Lung microvascular endothelial cell (primary cell): Measurements from ENCODE around the gene DLG5. TPM values are rescaled to one million over a fixed set of nuclear protein-coding genes. Genes with fewer than 3 reads are reported as not detected.

Experiments
- DNase-seq, 2 donors: peaks; one replicate each; pipeline versions ENCODE4 v3.0.0 to v3.0.0-alpha.2; 2010; ENCODE audit warnings: low read depth in 2 of 2
- total RNA-seq: library from RNA; depleted of rRNA; stranded (reverse); fragments of >200 nt; gene quantifications from 2 replicates; pipeline ENCODE4 v1.2.1, GENCODE V29; 2014

The DLG5 gene
- total RNA-seq, 1 donor from 2014 or later, result 6.9 TPM

DNA sequence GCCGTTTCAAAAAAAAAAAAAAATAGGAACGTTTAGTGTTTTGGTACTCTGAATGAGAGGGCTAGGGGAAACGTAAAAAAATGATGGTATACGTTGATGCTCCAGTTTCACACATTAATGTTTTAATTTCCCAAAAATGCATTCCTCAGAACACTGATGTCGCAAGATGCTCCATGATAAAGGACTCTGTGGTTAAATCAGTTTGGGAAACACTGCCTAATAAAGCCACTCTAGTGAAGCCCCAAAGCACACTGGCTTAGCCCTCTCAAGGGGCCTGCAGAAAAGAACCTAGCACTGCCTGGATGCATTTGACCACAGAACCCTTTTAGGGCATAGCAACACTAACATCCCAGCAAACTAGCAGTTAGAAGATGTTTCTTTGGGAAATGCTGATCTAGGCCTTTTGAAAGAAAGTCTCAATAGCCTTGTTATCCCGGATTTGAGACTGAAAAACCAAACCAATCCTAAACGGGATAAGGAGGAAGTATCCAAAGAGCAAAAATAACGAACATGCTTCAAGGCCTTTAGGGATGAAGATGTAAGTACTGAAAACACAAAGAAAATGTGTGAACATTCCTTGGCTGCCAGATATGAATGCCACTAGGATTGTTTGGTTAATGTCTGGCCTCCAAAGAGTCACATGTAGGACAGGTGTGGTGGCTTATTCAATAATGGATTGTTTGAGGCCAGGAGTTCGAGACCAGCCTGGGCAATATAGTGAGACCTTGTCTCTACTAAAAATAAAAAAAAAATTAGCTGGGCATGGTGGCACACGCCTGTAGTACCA lies 11.0 kb downstream of the DLG5 start:
- no peak for DNase-seq

GRCh38 chr10:77913090-77913489 lies 13.5 kb downstream of the DLG5 start:
- no peak for DNase-seq

DNA sequence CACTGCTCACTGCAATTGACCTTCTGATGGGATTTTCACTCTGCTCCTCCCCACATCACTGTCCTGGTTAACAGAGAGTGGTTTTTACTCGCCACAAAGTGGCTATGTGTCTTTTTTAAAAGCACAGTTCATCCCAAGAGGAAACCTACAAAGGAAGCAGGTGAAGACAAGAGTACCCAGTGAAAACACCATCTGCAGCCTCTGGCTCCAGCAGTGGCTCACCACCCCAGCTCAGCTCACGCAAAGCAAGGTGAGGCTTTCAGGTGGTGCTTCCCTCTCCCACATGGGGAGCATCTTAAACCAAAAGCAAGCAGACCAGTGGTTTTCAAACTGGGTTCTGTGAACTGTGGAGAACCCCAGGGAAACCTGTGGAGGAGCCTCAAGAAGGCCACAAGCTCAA lies 14.0 kb downstream of the DLG5 start:
- no peak for DNase-seq

- DNase-seq, result no peak
Observed at GRCh38 chr10:77911535-77912123, 14.9 kb downstream of the DLG5 start.

- DNase-seq, result no peak
Observed at GRCh38 chr10:77910524-77911145, 15.9 kb downstream of the DLG5 start.

- DNase-seq, result peak in 1 of 2 donors; percentile 47
Observed at GRCh38 chr10:77909749-77910375, 16.7 kb downstream of the DLG5 start.

GRCh38 chr10:77909021-77909748 lies 17.4 kb downstream of the DLG5 start:
- DNase-seq, result no peak

- peak in 1 of 2 donors; percentile 25 for DNase-seq
Observed at GRCh38 chr10:77907900-77908717, 18.4 kb downstream of the DLG5 start.

DNA sequence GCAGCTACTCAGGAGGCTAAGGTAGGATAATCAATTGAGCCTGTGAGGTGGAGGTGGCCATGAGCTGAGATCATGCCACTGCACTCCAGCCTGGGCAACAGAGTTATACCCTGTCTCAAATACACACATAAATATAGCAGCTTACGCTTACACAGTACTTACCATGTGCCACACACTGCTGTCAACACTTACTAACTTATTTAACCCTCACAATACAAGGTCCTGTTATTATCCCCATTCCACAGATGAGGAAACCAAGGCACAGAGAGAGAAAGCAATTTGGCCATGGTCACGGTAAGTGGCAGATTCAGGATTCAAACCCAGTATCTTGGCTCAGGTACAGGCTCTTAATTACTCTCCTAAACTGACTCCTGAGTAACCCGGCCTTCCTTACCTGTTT lies 19.1 kb downstream of the DLG5 start:
- no peak for DNase-seq

DNA sequence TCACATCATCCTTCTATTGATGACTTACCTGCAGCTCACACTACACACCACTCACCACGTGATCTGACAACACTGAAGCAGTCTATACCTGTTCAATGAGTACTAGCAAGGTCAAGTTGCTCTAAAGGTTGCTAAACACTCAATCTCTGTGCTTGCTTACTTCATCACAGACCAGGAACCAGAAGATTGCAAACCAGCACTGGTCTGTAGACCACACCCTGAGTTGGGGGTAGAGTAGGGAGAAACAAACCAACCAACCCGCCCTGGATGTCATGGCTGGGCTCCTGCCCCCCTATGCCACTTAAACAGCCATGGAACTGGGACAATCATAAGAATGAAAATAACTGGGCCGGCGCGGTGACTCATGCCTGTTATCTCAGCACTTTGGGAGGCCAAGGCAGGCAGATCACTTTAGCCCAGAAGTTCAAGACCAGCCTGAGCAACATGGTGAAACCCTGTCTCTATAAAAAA lies 19.6 kb downstream of the DLG5 start:
- no peak for DNase-seq

DNA sequence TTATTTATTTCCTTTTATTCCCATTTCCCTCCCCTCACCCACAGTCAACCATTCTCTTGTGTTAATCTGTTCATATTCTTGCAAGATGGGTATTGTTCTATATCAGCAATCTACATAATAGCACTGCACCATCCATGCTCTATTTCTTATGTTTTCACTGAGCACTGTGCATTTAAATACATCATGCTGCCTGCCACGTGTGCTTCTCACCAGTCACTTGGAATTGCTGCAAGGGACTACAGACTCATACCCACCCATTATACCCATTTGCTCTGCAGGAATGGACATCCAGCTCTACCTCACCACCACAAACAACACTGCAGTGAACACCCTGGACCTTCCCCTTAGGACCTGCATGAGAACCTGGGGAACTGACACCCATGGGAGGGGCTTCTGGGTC lies 20.8 kb downstream of the DLG5 start:
- DNase-seq, result no peak

DNA sequence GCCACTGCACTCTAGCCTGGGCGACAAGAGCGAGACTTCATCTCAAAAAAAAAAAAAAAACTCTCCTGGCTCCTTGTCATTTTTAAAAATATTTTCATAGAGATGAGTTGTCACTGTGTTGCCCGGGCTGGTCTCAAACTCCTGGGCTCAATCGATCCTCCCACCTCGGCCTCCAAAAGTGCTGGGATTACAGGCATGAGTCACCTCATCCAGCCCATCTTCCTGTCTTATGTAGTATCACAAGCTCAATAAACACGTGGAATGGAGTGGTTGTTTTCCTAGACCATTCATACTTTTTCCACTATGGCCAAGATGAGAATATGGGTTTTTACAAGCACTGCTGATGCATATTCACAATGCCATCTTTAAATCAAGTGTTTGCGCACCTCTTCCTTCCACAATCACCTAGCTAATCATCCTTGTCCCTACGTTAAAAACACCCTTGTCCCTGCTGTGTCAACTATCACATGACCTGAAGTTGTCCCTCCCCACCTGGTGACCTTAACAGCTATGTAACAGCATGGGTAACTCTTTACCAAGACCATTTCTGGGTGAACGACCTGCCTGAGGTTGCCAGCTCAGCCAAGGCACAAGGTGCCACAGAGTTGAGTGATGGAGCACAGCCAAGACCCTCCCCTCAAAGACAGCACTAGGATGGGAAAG lies 21.3 kb downstream of the DLG5 start:
- peak in 1 of 2 donors; percentile 46 for DNase-seq

DNA sequence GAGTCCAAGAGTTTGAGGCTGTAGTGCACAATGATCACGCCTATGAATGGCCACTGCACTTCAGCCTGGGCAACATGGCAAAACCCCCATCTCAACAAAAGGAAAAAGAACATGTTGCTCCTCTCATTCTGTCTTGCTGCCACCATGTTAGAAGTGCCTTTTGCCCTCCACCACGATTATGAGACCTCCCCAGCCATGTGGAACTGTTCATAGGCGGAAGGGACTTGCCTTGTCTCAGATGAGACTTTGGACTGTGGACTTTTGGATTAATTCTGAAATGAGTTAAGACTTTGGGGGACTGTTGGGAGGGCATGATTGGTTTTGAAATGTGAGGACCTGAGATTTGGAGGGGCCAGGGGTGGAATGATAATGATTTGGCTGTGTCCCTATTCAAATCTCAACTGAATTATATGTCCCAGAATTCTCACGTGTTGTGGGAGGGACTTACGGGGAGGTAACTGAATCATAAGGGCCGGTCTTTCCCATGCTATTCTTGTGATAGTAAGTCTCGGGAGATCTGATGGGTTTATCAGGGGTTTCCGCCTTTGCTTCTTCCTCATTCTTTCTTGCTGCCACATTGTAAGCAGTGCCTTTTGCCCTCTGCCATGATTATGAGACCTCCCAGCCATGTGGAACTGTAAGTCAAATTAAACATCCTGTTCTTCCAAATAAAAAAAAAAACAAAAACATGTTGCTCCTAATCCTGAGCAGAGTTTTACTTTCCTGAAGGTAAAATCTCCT lies 22.3 kb downstream of the DLG5 start:
- DNase-seq, result no peak

DNA sequence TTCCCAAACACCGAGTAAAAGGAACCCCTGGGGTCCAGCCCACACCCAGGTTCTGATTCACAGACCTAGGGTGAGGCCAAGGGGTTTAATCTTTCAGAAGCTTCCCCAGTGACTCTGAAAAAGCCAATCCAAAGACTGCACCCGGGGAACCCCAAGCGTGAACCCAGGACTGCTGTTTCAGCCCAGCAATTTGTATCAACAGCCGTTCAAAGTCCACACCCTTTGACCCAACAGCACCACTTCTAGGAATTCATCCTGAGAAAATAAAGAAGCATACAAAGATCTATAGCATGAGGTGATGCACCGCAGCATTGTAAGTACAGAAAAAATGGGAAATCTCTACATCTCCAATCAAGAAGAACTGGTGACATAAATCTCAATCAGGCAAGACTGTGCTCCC lies 24.4 kb downstream of the DLG5 start:
- DNase-seq, result no peak

DNA sequence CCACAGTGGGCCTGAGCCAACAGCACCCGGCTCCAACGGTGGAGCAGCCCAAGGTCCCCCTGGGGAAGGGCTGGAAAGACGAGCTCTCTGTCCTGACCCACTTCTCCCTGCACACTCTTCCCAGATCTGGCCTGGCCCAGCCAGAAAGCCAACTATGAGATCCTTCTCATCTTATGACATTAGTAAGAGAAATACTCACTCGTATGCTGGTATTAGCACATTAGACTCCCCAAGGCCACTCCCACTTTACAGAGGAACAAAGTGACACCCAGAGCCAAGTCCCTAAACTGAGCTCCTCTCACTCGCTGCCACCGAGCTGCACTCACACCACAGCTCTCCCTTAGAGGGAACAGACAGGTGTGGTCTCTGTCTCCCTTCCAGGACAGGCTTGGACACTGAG lies 24.8 kb downstream of the DLG5 start:
- no peak for DNase-seq

DNA sequence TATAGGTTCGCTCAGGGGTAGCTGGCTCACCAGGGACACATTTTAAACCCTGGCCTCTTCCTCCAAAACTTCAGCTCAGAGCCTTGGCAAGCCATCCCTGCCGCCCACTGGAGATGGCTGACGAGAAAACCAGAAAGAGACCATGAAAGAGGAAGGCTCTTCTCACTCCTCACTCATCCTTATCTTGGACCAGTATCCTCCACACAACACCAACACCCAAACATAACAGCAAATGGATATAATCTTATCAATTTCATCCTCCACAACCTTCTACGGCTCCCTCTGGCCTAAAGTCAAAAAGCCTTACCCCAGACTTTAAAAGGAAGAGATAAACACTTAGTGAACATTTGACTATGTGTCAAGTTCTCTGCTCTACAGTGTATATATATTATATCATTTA lies 26.9 kb downstream of the DLG5 start:
- DNase-seq, result no peak

- DNase-seq, result no peak
Observed at GRCh38 chr10:77899080-77899477, 27.5 kb downstream of the DLG5 start.

GRCh38 chr10:77898323-77899079 lies 28.1 kb downstream of the DLG5 start:
- DNase-seq, result no peak

DNA sequence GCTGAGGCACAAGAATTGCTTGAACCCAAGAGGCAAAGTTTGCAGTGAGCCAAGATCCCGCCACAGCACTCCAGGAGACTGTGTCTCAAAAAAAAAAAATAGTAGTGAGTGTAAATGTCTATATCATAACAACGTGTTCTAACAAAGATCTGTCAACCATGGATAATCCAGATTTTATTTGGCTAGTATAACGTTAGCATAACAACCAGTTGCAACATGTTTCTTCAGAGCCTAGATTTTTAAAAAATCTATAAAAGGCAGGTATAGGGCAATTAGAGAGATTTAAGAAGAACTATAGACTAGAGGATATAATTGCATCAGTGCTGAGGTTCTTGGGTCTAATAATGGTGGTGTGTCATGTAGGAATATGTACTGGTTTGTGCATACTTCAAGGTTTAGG lies 30.5 kb downstream of the DLG5 start:
- DNase-seq, result no peak
